ENCODE results near the gene ZNF483.

Gene ZNF483

DNA sequence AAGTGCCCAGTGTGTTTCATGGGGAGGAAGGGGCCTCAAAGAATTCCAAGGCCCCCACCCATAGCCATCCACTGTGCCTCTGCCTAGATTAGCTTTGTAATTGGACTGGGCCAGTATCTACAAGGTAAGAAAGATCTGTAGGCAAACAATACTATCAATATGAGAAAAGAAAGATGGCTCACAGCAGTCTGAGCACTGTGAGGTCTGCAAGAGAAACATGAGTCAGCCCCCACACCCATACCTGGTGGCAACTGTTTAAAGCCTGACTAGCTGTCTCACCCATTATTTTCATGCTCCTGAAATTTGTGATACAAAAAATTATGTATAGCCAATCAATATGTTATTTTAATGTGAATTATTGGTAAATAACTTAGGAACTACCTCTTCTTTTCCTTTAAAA lies 10.0 kb upstream of the ZNF483 start:
- no peak for ATAC-seq
- TF ChIP-seq ISL1 (CRISPR knock-in tag; IDR thresholded peaks at IDR 0.05) (no peak), CSDC2 (CRISPR knock-in tag; IDR thresholded peaks at IDR 0.05) (no peak), ZNF565 (CRISPR knock-in tag; conservative IDR thresholded peaks at IDR 0.05; ENCODE audit: low read depth) (no peak), OSR1 (CRISPR knock-in tag; IDR thresholded peaks at IDR 0.05) (no peak), BACH2 (CRISPR knock-in tag; IDR thresholded peaks at IDR 0.05; ENCODE audit: borderline replicate concordance) (no peak), ARNTL (CRISPR knock-in tag; IDR thresholded peaks at IDR 0.05; ENCODE audit: borderline replicate concordance, low read depth) (no peak), ZNF8 (CRISPR knock-in tag; IDR thresholded peaks at IDR 0.05) (no peak), ZNF70 (CRISPR knock-in tag; IDR thresholded peaks at IDR 0.05) (no peak), CSRNP3 (CRISPR knock-in tag; IDR thresholded peaks at IDR 0.05) (no peak), TCF4 (CRISPR knock-in tag; IDR thresholded peaks at IDR 0.05; ENCODE audit: borderline replicate concordance) (no peak), ZFP3 (CRISPR knock-in tag; IDR thresholded peaks at IDR 0.05) (no peak)

DNA sequence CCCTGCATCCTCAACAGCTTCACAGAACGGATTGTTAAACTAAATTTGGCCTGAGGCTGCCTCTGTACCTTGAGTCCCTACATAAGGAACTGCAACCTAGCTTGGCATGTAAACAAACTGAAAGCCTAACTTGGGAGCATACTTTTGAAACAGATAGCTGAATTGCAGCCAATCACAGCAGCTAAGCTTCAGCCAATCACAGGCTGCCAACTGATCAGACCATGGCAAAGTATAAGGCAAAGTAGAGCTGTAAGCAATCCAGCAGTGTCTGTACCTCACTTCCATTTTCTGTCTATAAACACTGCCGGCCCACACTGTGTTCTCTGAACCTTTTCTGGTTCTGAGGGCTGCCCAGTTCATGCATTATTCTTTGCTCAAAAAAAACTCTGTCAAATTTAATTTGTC lies 8.9 kb upstream of the ZNF483 start:
- ATAC-seq = peak; percentile 60
- TF ChIP-seq CREB5 (CRISPR knock-in tag; IDR thresholded peaks at IDR 0.05; ENCODE audit: low read depth) = no peak
- no peak for TF ChIP-seq GLIS3 (CRISPR knock-in tag; IDR thresholded peaks at IDR 0.05)
- TF ChIP-seq CSRNP3 (CRISPR knock-in tag; IDR thresholded peaks at IDR 0.05) = no peak
- no peak for TF ChIP-seq ZNF565 (CRISPR knock-in tag; conservative IDR thresholded peaks at IDR 0.05; ENCODE audit: low read depth)
- TF ChIP-seq, protein P1, sequence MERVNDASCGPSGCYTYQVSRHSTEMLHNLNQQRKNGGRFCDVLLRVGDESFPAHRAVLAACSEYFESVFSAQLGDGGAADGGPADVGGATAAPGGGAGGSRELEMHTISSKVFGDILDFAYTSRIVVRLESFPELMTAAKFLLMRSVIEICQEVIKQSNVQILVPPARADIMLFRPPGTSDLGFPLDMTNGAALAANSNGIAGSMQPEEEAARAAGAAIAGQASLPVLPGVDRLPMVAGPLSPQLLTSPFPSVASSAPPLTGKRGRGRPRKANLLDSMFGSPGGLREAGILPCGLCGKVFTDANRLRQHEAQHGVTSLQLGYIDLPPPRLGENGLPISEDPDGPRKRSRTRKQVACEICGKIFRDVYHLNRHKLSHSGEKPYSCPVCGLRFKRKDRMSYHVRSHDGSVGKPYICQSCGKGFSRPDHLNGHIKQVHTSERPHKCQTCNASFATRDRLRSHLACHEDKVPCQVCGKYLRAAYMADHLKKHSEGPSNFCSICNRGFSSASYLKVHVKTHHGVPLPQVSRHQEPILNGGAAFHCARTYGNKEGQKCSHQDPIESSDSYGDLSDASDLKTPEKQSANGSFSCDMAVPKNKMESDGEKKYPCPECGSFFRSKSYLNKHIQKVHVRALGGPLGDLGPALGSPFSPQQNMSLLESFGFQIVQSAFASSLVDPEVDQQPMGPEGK (CRISPR knock-in tag; IDR thresholded peaks at IDR 0.05; ENCODE audit: borderline replicate concordance) = no peak
- TF ChIP-seq ESRRG (CRISPR knock-in tag; IDR thresholded peaks at IDR 0.05) = no peak

DNA sequence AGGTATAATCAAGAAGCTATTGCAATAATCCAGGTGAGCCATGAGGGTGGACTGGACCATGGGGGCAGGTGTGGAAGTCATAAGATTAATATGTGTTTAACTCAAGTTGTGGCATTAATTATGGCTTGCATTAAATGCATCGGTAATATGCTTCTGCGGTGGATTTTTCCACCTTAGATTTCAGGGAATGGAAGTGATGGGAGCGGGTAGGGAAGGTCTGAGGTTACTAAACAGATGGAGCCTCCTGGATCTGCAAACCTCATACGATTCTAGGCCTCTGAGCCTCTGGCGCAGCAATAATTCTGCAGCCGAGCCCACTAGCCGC lies 286 bp upstream of the ZNF483 start:
- TF ChIP-seq ZFP3 (CRISPR knock-in tag; IDR thresholded peaks at IDR 0.05) = no peak
- TF ChIP-seq SNAI2 (CRISPR knock-in tag; IDR thresholded peaks at IDR 0.05) = no peak
- no peak for TF ChIP-seq POU6F1 (CRISPR knock-in tag; IDR thresholded peaks at IDR 0.05; ENCODE audit: borderline replicate concordance, low read depth)
- TF ChIP-seq OSR1 (CRISPR knock-in tag; IDR thresholded peaks at IDR 0.05) = no peak
- TF ChIP-seq, protein P1 (CRISPR knock-in tag; IDR thresholded peaks at IDR 0.05; ENCODE audit: borderline replicate concordance) = no peak
- TF ChIP-seq ZNF8 (CRISPR knock-in tag; IDR thresholded peaks at IDR 0.05) = no peak
- no peak for TF ChIP-seq GLIS3 (CRISPR knock-in tag; IDR thresholded peaks at IDR 0.05)
- no peak for TF ChIP-seq ZC3H10 (CRISPR knock-in tag; IDR thresholded peaks at IDR 0.05)
- no peak for TF ChIP-seq ESRRG (CRISPR knock-in tag; IDR thresholded peaks at IDR 0.05)
- no peak for TF ChIP-seq ZNF70 (CRISPR knock-in tag; IDR thresholded peaks at IDR 0.05)
- no peak for TF ChIP-seq TSHZ2 (CRISPR knock-in tag; IDR thresholded peaks at IDR 0.05)
- ATAC-seq = no peak
